Testis (tissue), 2 donors: ENCODE results near the gene TMEM98.

Experiments
- CTCF ChIP-seq, 3 experiments: fragments of 450-650 bp in 2 of 3; fragments of 200-600 bp in 1 of 3; sonication (generic) in 1 of 3; IDR thresholded peaks; one replicate each; pipeline ENCODE4 v1.5.1; 2016 to 2019; ENCODE audit warnings: antibody characterized with exemption in 3 of 3, mild to moderate bottlenecking in 2 of 3, moderate library complexity in 1 of 3
- POLR2A ChIP-seq: fragments of 450-650 bp; IDR thresholded peaks from one replicate; pipeline ENCODE4 v1.6.1; 2017; ENCODE audit warnings: antibody characterized with exemption, mild to moderate bottlenecking, moderate library complexity

GRCh38 chr17:32970281-32970680 is 42.3 kb downstream of the TMEM98 start:
- TF ChIP-seq POLR2A, result no peak
- no peak for TF ChIP-seq CTCF (IDR thresholded peaks at IDR 0.05)
